SK-N-MC (cell line): ENCODE data around the gene MRGPRF.

Experiments used
- EZH2 ChIP-seq: fragments of 200-600 bp; sonication (generic); IDR thresholded peaks from one replicate; pipeline ENCODE4 v1.6.1; 2017; ENCODE audit warnings: antibody characterized with exemption
- POLR2AphosphoS5 ChIP-seq: IDR thresholded peaks from 2 replicates; pipeline ENCODE4 v1.6.1; 2012; ENCODE audit warnings: mild to moderate bottlenecking, low read depth, low read length, borderline replicate concordance

- TF ChIP-seq EZH2 (no peak), POLR2AphosphoS5 (no peak)
These were observed 10.9 kb downstream of the MRGPRF start for GRCh38 chr11:69002110-69002569.
